H1 (cell line): ENCODE measurements around the gene CHRM1. TPM values are rescaled to one million over a fixed set of nuclear protein-coding genes. Genes with fewer than 3 reads are reported as not detected.

Experiments
- CTCF ChIA-PET: fragments of 300-600 bp; sonication (Branson Sonifier 250); formaldehyde crosslinking; loops from one replicate; lab custom pipeline; 2021; ENCODE audit not compliant: partially characterized antibody; lab: Charles Lee
- POLR2A ChIA-PET: fragments of 300-600 bp; sonication (Branson Sonifier 250); formaldehyde crosslinking; loops from one replicate; lab custom pipeline; 2021; ENCODE audit warnings: inconsistent platforms; ENCODE audit not compliant: partially characterized antibody; lab: Charles Lee
- DNase-seq, 2 experiments: peaks; one replicate each; pipeline versions ENCODE4 v3.0.0 to v3.0.0-alpha.2; 2010 to 2022; ENCODE audit warnings: low spot score in 2 of 2, low read depth in 1 of 2, mixed read lengths in 1 of 2
- FAIRE-seq: peaks from 2 replicates; lab custom pipeline; 2011; peaks lifted over from hg19 to GRCh38; lab: Jason Lieb, UNC
- H2AFZ ChIP-seq: 2 replicates; pipeline ENCODE4 v1.8.1; 2012; ENCODE audit warnings: low read length, inconsistent platforms
- H2AK5ac ChIP-seq: 2 replicates; pipeline ENCODE4 v1.6.1; 2013; ENCODE audit warnings: low read depth, low read length
- H2BK120ac ChIP-seq: replicated peaks from 2 replicates; pipeline ENCODE3; 2013; ENCODE audit warnings: low read depth, low read length, inconsistent platforms
- H2BK12ac ChIP-seq: 2 replicates; pipeline ENCODE4 v1.6.1; 2013; ENCODE audit warnings: low read depth, low read length
- H2BK15ac ChIP-seq: 2 replicates; pipeline ENCODE4 v1.6.1; 2013; ENCODE audit warnings: low read length
- H2BK20ac ChIP-seq: 2 replicates; pipeline ENCODE4 v1.6.1; 2013; ENCODE audit warnings: low read length
- H2BK5ac ChIP-seq: 2 replicates; pipeline ENCODE4 v1.6.1; 2013; ENCODE audit warnings: low read depth, low read length
- H3K14ac ChIP-seq: 2 replicates; pipeline ENCODE4 v1.6.1; 2013; ENCODE audit warnings: inconsistent platforms; ENCODE audit not compliant: insufficient read length
- H3K18ac ChIP-seq: 2 replicates; pipeline ENCODE4 v1.6.1; 2013; ENCODE audit warnings: low read length; ENCODE audit errors: extremely low read depth
- H3K23ac ChIP-seq: 2 replicates; pipeline ENCODE4 v1.6.1; 2013; ENCODE audit warnings: inconsistent platforms; ENCODE audit not compliant: insufficient read length
- H3K23me2 ChIP-seq: 2 replicates; pipeline ENCODE4 v1.6.1; 2013; ENCODE audit warnings: low read depth, low read length
- H3K27ac ChIP-seq: 2 replicates; pipeline ENCODE4 v1.6.1; 2011; ENCODE audit warnings: low read depth, low read length, inconsistent platforms
- H3K27me3 ChIP-seq, 4 experiments: replicated peaks in 1 of 4; 1 replicate in 1 of 4; 2 replicates in 3 of 4; pipeline versions ENCODE4 v1.6.1 to v1.8.1; 2011 to 2013; ENCODE audit warnings: low read length in 3 of 4, mild to moderate bottlenecking in 3 of 4, inconsistent platforms in 2 of 4, mixed read lengths in 2 of 4, moderate library complexity in 1 of 4; ENCODE audit not compliant: control insufficient read depth in 3 of 4, insufficient read depth in 3 of 4; ENCODE audit errors: extremely low read depth in 1 of 4
- H3K36me3 ChIP-seq, 4 experiments: 2 replicates each; pipeline versions ENCODE4 v1.6.1 to v1.8.1; 2011 to 2013; ENCODE audit warnings: mild to moderate bottlenecking in 4 of 4, low read length in 3 of 4, moderate library complexity in 2 of 4, control low read depth in 1 of 4, inconsistent platforms in 1 of 4; ENCODE audit not compliant: insufficient read depth in 4 of 4, control insufficient read depth in 2 of 4
- H3K4ac ChIP-seq: replicated peaks from 2 replicates; pipeline ENCODE3; 2013; ENCODE audit warnings: low read length, low read depth, mixed read lengths, inconsistent platforms; ENCODE audit not compliant: insufficient read length
- H3K4me1 ChIP-seq, 4 experiments: replicated peaks in 1 of 4; 1 replicate in 1 of 4; 2 replicates in 3 of 4; pipeline versions ENCODE4 v1.6.1 to v1.8.1; 2011 to 2013; ENCODE audit warnings: low read length in 3 of 4, inconsistent platforms in 2 of 4, mixed read lengths in 1 of 4; ENCODE audit not compliant: insufficient read depth in 4 of 4, control insufficient read depth in 3 of 4
- H3K4me2 ChIP-seq, 2 experiments: 2 replicates each; pipeline versions ENCODE4 v1.6.1 to v1.8.1; 2011 to 2013; ENCODE audit warnings: low read depth in 2 of 2, low read length in 2 of 2, control low read depth in 1 of 2, inconsistent platforms in 1 of 2, mild to moderate bottlenecking in 1 of 2; ENCODE audit not compliant: insufficient read depth in 1 of 2
- H3K4me3 ChIP-seq, 4 experiments: fragments of 200-600, 300-600 bp in 1 of 4; sonication (generic), shearing (Covaris generic), sonication (Bioruptor Twin) in 1 of 4; 2 replicates each; pipeline versions ENCODE4 v1.5.1 to v1.8.1; 2011 to 2016; ENCODE audit warnings: low read length in 4 of 4, low read depth in 3 of 4, control low read depth in 2 of 4, inconsistent platforms in 2 of 4, mild to moderate bottlenecking in 2 of 4, mixed read lengths in 1 of 4, moderate library complexity in 1 of 4; ENCODE audit not compliant: insufficient read depth in 2 of 4; ENCODE audit errors: extremely low read depth in 1 of 4
- H3K56ac ChIP-seq: replicated peaks from 2 replicates; pipeline ENCODE3; 2013; ENCODE audit warnings: low read depth, mild to moderate bottlenecking, mixed read lengths, low read length, inconsistent platforms; ENCODE audit not compliant: insufficient read length
- H3K79me1 ChIP-seq: 2 replicates; pipeline ENCODE4 v1.6.1; 2013; ENCODE audit warnings: low read depth, low read length, control low read depth
- H3K79me2 ChIP-seq, 2 experiments: 2 replicates each; pipeline versions ENCODE4 v1.6.1 to v1.8.1; 2012 to 2013; ENCODE audit warnings: low read length in 2 of 2, mild to moderate bottlenecking in 2 of 2, inconsistent platforms in 1 of 2; ENCODE audit not compliant: insufficient read depth in 2 of 2, control insufficient read depth in 1 of 2
- H3K9ac ChIP-seq, 4 experiments: replicated peaks in 1 of 4; 1 replicate in 1 of 4; 2 replicates in 3 of 4; pipeline versions ENCODE4 v1.6.1 to v1.8.1; 2011 to 2013; ENCODE audit warnings: low read depth in 3 of 4, low read length in 3 of 4, control low read depth in 2 of 4, mild to moderate bottlenecking in 2 of 4, moderate library complexity in 2 of 4, inconsistent platforms in 1 of 4; ENCODE audit errors: extremely low read depth in 1 of 4
- H3K9me3 ChIP-seq, 2 experiments: 2 replicates each; pipeline versions ENCODE4 v1.6.1 to v1.8.1; 2012 to 2013; ENCODE audit warnings: mild to moderate bottlenecking in 2 of 2, moderate library complexity in 2 of 2, control low read depth in 1 of 2, inconsistent platforms in 1 of 2, low read depth in 1 of 2, low read length in 1 of 2, mixed read lengths in 1 of 2; ENCODE audit not compliant: insufficient read depth in 2 of 2
- H4K20me1 ChIP-seq, 2 experiments: replicated peaks in 1 of 2; 2 replicates each; pipeline versions ENCODE3 to v1.8.1; 2011 to 2013; ENCODE audit warnings: inconsistent platforms in 2 of 2, low read length in 2 of 2, mild to moderate bottlenecking in 1 of 2; ENCODE audit not compliant: insufficient read depth in 2 of 2, control insufficient read depth in 1 of 2
- H4K5ac ChIP-seq: 2 replicates; pipeline ENCODE4 v1.6.1; 2013; ENCODE audit warnings: low read length, low read depth, mixed read lengths, inconsistent platforms; ENCODE audit not compliant: insufficient read length
- H4K8ac ChIP-seq: 2 replicates; pipeline ENCODE4 v1.8.0; 2013; ENCODE audit warnings: mild to moderate bottlenecking, moderate library complexity, low read length, inconsistent platforms; ENCODE audit not compliant: insufficient read depth; ENCODE audit errors: extremely low read depth
- H4K91ac ChIP-seq: replicated peaks from 2 replicates; pipeline ENCODE3; 2013; ENCODE audit warnings: low read length, mixed read lengths, inconsistent platforms; ENCODE audit not compliant: insufficient read length
- BRCA1 ChIP-seq: IDR thresholded peaks from 2 replicates; pipeline ENCODE4 v1.6.1; 2012; ENCODE audit warnings: low read depth, low read length, improper control_type of control experiment
- CHD1 ChIP-seq: IDR thresholded peaks from 2 replicates; pipeline ENCODE4 v1.6.1; 2012; ENCODE audit warnings: low read depth, low read length, improper control_type of control experiment
- EZH2 ChIP-seq: fragments of 200-600 bp; sonication (generic); IDR thresholded peaks from 2 replicates; pipeline ENCODE4 v1.7.1; 2012; ENCODE audit warnings: low read depth, mild to moderate bottlenecking, moderate library complexity, low read length, inconsistent platforms; ENCODE audit not compliant: severe bottlenecking
- GTF2F1 ChIP-seq: IDR thresholded peaks from 2 replicates; pipeline ENCODE4 v1.6.1; 2012; ENCODE audit warnings: low read depth, low read length, improper control_type of control experiment, borderline replicate concordance
- KDM1A ChIP-seq: fragments of 200-600, 300-600 bp; sonication (generic); IDR thresholded peaks from 2 replicates; pipeline ENCODE4 v1.7.1; 2016; ENCODE audit warnings: mild to moderate bottlenecking, low read length, borderline replicate concordance
- KDM4A ChIP-seq: IDR thresholded peaks from one replicate; pipeline ENCODE4 v1.7.1; 2012; ENCODE audit warnings: low read depth, mild to moderate bottlenecking, moderate library complexity, low read length, inconsistent platforms; ENCODE audit not compliant: severe bottlenecking
- WGBS, 2 experiments: shearing (Covaris generic) in 1 of 2; methylation state at CpG; one replicate each; pipeline versions ENCODE4 v1.1.6 to v1.1.7; 2013 to 2015; ENCODE audit warnings: low lambda C conversion rate in 2 of 2, mixed read lengths in 2 of 2, inconsistent platforms in 1 of 2, low coverage in 1 of 2, missing lambda C conversion rate in 1 of 2; ENCODE audit not compliant: insufficient replicate concordance in 2 of 2, insufficient coverage in 1 of 2, insufficient read length in 1 of 2; ENCODE audit errors: extremely low coverage in 1 of 2, missing lambda C conversion rate in 1 of 2; 5-methylcytosine and 5-hydroxymethylcytosine counted together
- polyA plus RNA-seq, 7 experiments: library from polyadenylated mRNA; depleted of rRNA in 3 of 7; stranded (reverse) in 5 of 7; unstranded in 2 of 7; fragments of >200 nt in 5 of 7; fragments of 200-250 nt in 2 of 7; gene quantifications; 1 replicate in 5 of 7; 2 replicates in 1 of 7; 4 replicates in 1 of 7; pipeline versions ENCODE4 v1.2.1 to v1.2.3, GENCODE V29; 2011 to 2013; ENCODE audit warnings: missing spikeins in 2 of 7, mixed read lengths in 2 of 7
- total RNA-seq: library from RNA; stranded (reverse); fragmentation: NEBNext Ultra II Directional; extraction: Animal tissue kit (Norgen Biotek cat#: 25700); gene quantifications from 2 replicates; pipeline ENCODE4 v1.2.1, GENCODE V29; 2021
- TF ChIP-seq, protein P1 (sequence below): IDR thresholded peaks from 2 replicates; pipeline ENCODE4 v1.6.1; 2012; ENCODE audit warnings: inconsistent platforms
- TF ChIP-seq, protein P2 (sequence below): IDR thresholded peaks from 2 replicates; pipeline ENCODE4 v1.6.1; 2012; ENCODE audit warnings: inconsistent platforms

CHRM1 gene
- total and polyA plus RNA-seq, 2 of the 8 experiments (the other 6 are each of a cell fraction or from before 2014, with no cell fraction given): 0.08 TPM; not detected in 1

DNA sequence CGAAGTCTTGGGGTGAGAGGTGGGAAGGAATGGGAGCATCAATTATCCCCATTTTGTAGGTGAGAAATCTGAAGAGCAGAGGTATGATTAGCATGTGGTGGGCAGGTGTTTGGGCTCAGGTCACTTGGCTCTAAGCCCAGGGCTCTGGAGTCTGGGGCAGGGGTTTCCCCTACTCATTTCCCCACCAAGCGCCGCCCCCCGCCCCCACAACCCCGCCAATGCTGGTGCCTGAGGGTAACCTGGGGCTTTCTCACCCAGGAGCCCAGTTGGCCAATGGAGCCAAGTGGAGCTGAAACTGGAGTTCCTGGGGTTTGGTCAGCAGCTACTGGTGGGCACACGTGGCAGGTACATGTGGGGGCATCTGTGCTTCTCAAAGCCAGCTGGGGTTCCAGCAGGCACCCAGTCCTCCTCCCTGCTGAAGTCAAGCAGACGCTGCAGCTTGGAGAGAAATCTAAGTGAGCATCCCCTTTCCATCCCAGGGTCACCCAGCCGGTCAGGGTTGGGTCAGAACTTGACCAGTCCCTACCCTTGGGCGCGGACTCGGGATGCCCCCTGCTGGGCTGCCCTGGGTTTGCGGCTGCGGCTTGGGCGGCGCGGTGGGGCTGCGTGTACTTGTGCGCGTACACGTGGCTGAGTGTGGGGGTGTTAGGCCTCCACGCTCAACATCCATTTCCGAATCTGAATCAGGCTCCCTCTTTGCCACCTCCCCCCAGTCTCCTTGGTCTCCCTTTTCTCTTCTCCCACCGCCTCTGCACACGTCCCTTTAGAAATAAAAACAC lies 1.7 kb upstream of the CHRM1 start:
- Histone ChIP-seq H2BK15ac (peak overlapping the region; percentile 18; the same call in 1 of the 2 replicates), H3K18ac (no peak overlapping the region), H3K79me2 (no peaks in the 10 kb centered on the region), H3K27me3 (peaks cover 15 to 45% (median 41%) of the 10 kb centered on the region in 4 experiments), H3K4me2 (peak overlapping the region; percentile 79 to 84), H3K9ac (no peak overlapping the region; a peak in 1 of 7 replicates), H3K9me3 (no peaks in the 10 kb centered on the region), H4K91ac (peak overlapping the region; percentile 31), H2BK5ac (no peak overlapping the region), H4K20me1 (no peaks in the 10 kb centered on the region), H3K14ac (no peak overlapping the region), H2BK120ac (no peak overlapping the region), H3K79me1 (no peaks in the 10 kb centered on the region), H3K4me1 (peaks cover 6 to 35% (median 21%) of the 10 kb centered on the region in 4 experiments), H3K23me2 (peaks cover 17% of the 10 kb centered on the region), H3K36me3 (no peaks in the 10 kb centered on the region), H3K4ac (no peak overlapping the region), H3K4me3 (peak overlapping the region; percentile 3 to 64 (median 16); a peak in 4 of 8 replicates), H2AK5ac (no peak overlapping the region), H4K5ac (peak overlapping the region; percentile 6), H4K8ac (peak overlapping the region; percentile 38; the same call in 1 of the 2 replicates), H2BK12ac (0 out of 2 replicates have a peak overlapping the region, but pooled peaks have one; percentile 30), H2AFZ (no peak overlapping the region), H3K56ac (no peak overlapping the region), H3K23ac (no peak overlapping the region), H2BK20ac (peak overlapping the region; percentile 86), H3K27ac (no peak overlapping the region)
- 36% methylated on average over 20 of the region's 24 CpGs; no CpG with 5 or more reads in 1 of the 2 experiments for WGBS, 2 experiments
- ChIA-PET CTCF (interaction anchor here (0.5 to 16.5 kb wide), 15 partner anchors 9 to 233 kb away, joined by 3 to 232 read pairs (median 4); partner anchors contain the start of gene SLC22A8), POLR2A (interaction anchor here (0.6 to 57.8 kb wide), 7 partner anchors 17 to 295 kb away, joined by 3 to 1185 read pairs (median 7); partner anchors contain the start of genes C11orf98, CSKMT and SLC3A2)
- no peak for FAIRE-seq
- peak in 1 of 2 experiments; percentile 87 for DNase-seq
- TF ChIP-seq GTF2F1 (no peak), KDM4A (no peak), KDM1A (peak; percentile 41; the same call in 1 of the 2 replicates), EZH2 (peak; percentile 3), CHD1 (no peak), BRCA1 (no peak)
- TF ChIP-seq, protein P1, sequence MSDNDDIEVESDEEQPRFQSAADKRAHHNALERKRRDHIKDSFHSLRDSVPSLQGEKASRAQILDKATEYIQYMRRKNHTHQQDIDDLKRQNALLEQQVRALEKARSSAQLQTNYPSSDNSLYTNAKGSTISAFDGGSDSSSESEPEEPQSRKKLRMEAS: peak; percentile 85; the same call in 1 of the 2 replicates
- TF ChIP-seq, protein P2, sequence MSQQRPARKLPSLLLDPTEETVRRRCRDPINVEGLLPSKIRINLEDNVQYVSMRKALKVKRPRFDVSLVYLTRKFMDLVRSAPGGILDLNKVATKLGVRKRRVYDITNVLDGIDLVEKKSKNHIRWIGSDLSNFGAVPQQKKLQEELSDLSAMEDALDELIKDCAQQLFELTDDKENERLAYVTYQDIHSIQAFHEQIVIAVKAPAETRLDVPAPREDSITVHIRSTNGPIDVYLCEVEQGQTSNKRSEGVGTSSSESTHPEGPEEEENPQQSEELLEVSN: peak; percentile 12; the same call in 1 of the 2 replicates
